DMS 273 (cell line): ENCODE data around the gene PLCG1.

Source experiments
- DNase-seq: peaks from one replicate; lab custom pipeline; 2025; ENCODE audit not compliant: unreplicated experiment; lab: John Stamatoyannopoulos, UW

PLCG1 gene

DNA sequence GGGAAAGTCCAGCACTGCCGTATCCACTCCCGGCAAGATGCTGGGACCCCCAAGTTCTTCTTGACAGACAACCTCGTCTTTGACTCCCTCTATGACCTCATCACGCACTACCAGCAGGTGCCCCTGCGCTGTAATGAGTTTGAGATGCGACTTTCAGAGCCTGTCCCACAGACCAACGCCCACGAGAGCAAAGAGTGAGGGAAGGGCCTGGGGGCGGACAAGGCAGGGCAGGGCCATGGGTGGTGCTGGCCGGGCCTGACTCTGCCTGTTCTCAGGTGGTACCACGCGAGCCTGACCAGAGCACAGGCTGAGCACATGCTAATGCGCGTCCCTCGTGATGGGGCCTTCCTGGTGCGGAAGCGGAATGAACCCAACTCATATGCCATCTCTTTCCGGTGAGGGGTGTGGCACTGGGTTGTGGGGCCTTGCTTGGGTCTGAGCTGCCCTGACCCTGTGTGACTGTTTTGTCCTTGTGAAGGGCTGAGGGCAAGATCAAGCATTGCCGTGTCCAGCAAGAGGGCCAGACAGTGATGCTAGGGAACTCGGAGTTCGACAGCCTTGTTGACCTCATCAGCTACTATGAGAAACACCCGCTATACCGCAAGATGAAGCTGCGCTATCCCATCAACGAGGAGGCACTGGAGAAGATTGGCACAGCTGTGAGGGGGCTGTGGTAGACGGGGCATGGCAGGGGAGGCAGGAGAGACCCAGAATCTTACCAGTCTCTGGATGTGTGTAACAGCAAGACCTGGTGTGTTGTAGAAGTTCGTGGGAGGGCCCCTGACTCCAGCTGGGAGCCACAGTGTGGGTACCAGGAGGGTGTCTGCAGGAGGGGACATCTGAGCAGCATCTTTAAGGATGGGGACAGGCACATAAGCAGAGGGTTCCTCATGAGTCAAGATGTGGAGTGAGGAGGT lies 29.1 kb downstream of the PLCG1 start:
- no peak for DNase-seq

DNA sequence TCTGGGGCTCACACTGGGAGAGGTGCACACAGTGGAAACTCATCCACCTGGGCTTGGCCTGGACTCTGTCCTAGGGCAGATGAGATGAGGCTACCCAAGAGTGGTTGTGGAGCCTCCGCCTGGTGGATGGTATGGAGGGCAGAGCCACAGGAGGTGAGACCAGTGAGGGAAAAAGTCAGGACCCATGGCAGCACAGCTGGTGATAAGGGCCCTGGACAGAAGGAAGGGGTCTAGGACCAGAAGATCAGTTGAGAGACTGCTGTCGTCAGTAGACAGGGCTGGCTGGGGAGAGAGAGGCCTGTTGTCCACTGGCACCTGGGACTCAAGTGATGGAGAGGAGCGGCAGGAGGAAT lies 29.8 kb downstream of the PLCG1 start:
- no peak for DNase-seq

- DNase-seq = no peak
Observed at GRCh38 chr20:41167481-41168253, 30.3 kb downstream of the PLCG1 start.

GRCh38 chr20:41168281-41169161 lies 31.2 kb downstream of the PLCG1 start:
- no peak for DNase-seq

DNA sequence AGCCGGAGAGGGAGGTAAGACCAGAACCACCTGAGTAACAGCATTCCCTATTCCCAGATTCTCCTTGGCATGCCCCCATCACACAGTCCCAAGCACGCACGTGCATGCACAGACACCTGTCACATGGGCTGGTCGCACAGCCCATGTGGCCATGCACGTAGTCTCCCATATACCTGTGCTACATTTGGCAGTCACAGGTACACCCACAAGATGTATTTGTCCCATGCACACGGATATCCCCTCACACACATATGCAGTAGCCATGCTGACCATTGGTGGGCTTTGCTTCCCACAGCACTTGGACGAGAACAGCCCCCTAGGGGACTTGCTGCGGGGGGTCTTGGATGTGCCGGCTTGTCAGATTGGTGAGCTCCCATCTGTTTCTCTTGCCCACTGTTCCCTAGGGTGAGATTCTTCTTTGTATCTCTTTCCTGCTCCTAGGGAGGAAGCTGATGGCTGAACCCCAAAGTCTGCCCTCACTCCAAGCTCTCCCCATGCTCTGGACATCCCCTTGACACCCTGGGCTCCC lies 31.9 kb downstream of the PLCG1 start:
- DNase-seq = no peak

DNA sequence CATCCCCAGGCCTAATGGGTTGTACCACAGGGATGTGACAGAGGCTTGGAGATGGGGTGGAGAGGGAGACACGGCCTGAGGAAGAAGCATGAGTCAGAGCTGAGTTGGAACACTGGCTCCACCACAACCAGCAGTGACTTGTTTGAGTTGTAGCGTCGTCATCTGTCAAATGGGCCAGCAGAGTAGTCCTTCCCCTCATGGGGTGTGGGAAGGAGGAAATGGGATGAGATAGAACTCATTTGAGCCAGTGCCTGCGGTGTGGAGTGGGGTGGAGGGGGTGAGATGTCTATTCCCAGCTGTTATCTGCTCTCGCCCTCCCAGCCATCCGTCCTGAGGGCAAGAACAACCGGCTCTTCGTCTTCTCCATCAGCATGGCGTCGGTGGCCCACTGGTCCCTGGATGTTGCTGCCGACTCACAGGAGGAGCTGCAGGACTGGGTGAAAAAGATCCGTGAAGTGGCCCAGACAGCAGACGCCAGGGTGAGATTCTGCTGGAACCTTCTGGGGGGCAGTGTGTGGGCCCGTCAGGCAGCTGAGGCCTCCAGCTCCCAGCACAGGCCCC lies 32.5 kb downstream of the PLCG1 start:
- no peak for DNase-seq

DNA sequence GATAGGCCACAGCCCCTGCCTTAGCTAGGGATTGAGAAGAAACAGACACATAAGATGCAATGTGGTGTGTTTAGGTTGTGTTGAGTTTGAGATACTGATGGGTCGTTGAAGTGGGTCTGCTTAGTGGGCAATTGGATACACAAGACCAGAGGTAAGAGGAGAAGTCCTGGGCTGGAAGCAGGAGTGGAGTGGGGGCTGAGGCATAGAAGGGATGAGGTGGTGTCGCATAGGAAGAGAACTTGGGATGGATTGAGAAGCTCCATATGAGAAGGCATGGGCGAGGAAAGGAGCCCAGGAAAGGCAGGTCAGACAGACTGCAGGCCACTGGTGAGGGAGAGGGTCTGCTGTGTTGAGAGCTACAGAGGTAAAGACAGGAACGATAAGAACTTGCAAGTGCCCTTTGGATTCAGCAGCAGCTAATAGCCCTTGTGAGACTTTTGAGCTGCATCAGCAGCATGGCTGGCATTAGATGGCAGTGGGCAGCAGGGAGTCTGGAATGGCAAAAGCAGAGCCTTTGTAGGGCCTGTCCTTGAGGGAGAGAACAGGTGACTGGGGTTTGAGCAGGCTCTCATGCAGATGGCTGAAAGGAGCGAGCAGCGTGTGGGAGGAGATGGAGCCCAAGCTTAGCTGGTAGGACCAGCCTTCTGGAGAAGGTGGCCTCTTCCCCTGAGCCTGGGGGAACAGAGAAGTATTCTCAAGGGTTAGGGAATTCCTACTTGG lies 33.2 kb downstream of the PLCG1 start:
- DNase-seq = no peak

- DNase-seq = no peak
Observed at GRCh38 chr20:41171736-41172295, 34.5 kb downstream of the PLCG1 start.

- DNase-seq = no peak
Observed at GRCh38 chr20:41172296-41173140, 35.2 kb downstream of the PLCG1 start.

DNA sequence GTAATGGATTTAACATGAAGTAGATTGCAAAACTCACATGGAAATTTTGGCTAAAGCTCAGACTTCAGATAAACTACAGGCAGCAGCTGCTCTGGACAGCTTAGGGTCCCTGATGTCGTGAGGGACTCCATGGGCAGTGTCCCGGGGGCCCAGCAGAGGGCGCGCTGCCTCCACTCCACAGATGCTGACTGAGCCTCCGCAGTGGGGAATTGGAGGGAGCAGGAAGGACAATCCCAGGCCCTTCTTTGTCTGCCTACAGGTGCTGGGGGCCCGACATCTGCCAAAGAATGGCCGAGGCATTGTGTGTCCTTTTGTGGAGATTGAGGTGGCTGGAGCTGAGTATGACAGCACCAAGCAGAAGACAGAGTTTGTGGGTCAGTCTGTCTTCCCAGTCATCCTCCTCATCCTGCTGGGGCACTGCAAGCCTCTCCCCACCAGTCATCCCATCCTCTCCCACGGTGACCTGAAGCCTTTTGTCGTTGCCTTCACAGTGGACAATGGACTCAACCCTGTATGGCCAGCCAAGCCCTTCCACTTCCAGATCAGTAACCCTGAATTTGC lies 35.9 kb downstream of the PLCG1 start:
- peak; percentile 83 for DNase-seq

DNA sequence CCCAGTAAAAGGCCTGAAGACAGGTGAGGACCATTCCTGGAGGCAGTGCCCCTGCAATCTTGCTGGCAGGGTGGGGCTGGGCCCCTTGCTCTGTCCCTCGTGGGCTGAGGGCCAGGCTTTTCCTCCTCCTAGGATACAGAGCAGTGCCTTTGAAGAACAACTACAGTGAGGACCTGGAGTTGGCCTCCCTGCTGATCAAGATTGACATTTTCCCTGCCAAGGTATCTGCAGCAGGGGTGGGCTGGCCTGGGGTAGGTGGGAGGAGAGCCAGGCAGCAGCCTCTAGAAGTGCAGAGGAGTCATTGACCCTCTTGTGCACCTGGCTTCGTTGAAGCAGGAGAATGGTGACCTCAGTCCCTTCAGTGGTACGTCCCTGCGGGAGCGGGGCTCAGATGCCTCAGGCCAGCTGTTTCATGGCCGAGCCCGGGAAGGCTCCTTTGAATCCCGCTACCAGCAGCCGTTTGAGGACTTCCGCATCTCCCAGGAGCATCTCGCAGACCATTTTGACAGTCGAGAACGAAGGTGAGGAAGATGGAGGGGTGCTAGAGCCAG lies 36.5 kb downstream of the PLCG1 start:
- DNase-seq = no peak

GRCh38 chr20:41174373-41174772 lies 37.0 kb downstream of the PLCG1 start:
- no peak for DNase-seq

DNA sequence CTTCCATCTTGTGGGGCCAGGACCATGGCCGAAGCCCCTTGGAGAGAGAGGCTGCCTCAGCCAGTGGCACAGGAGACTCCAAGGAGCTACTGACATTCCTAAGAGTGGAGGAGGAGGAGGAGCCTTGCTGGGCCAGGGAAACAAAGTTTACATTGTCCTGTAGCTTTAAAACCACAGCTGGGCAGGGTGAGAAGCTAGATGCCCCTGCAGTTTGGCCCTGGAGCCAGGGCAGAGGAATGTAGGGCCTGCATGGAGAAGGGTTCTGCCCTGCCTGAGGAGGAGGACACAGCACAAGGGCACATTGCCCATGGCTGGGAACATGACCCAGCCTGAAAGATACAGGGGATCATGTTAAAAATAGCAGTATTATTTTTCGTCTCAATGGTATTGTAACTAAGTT lies 37.4 kb downstream of the PLCG1 start:
- DNase-seq = no peak

- no peak for DNase-seq
Observed at GRCh38 chr20:41175201-41175651, 37.9 kb downstream of the PLCG1 start.

- DNase-seq = no peak
Observed at GRCh38 chr20:41175727-41176330, 38.5 kb downstream of the PLCG1 start.

DNA sequence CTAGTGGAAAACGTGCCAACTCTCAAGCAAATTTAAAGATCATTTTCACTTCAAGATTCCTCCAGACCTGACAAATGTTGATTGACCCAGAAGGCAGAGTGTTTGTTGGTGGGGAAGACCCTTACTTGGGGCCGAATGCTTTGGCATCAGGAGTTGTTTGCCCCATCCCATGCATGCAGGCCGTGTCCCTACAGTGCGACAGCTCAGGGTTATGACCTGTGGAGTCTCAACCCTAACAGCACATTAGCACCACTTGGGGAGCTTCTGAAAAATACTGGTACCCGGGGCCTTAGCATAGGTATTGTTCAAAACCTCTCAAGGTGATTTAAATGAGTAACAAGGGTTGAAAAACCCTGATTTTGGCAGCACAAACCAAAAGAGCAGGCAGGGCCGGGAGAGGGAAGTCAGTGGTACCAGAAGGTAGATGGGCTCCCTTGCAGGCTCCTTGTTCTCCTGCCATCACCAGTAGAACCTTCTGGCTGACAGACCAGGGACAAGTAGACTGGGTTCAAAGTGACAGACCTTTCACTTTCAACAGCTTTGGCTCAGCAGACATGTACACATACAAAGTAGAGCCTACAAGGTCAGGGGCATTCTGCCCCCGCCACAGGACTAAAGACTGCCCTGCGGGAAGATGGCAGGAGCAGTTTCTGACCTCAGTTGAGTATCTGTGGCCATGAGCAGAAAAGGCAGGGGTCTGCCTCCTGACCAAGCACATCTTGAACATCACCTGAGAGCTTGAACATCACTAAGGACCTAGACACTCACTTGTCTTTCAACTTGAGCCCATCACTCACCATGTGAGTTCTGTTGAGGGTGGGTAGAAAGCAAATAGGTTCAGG lies 39.6 kb downstream of the PLCG1 start:
- DNase-seq = no peak

- peak; percentile 15 for DNase-seq
Observed at GRCh38 chr20:41177636-41178035, 40.3 kb downstream of the PLCG1 start.
